GM23248 (cell line): ENCODE measurements around the gene NDC1. TPM values are rescaled to one million over a fixed set of nuclear protein-coding genes. Genes with fewer than 3 reads are reported as not detected.
A peak's percentile ranks its signal among the peaks of the same experiment; 100 is the strongest.
"Not testable (repeated sequence)": the region's sequence is repeated elsewhere in the genome, so short reads cannot be mapped to it uniquely, and the experiment has no call there.

Experiments used
- DNase-seq: peaks from one replicate; pipeline ENCODE4 v3.0.0-alpha.2; 2015
- H2AFZ ChIP-seq: fragments of 200-600 bp; sonication (generic); 2 replicates; pipeline ENCODE4 v1.6.1; 2016; ENCODE audit warnings: antibody characterized with exemption
- H3F3A ChIP-seq: fragments of 200-600 bp; sonication (generic); 2 replicates; pipeline ENCODE4 v1.6.1; 2016; ENCODE audit warnings: mild to moderate bottlenecking, antibody characterized with exemption, mixed run types; ENCODE audit not compliant: insufficient read depth
- H3K27ac ChIP-seq: fragments of 200-600 bp; sonication (generic); 2 replicates; pipeline ENCODE4 v1.5.1; 2016; ENCODE audit warnings: mild to moderate bottlenecking
- H3K27me3 ChIP-seq: fragments of 200-600 bp; sonication (generic); replicated peaks from 2 replicates; pipeline ENCODE4 v1.6.1; 2016; ENCODE audit warnings: mild to moderate bottlenecking; ENCODE audit not compliant: insufficient read depth
- H3K36me3 ChIP-seq: fragments of 200-600 bp; sonication (generic); 2 replicates; pipeline ENCODE4 v1.6.1; 2016; ENCODE audit warnings: low read depth, mild to moderate bottlenecking
- H3K4me1 ChIP-seq: fragments of 200-600 bp; sonication (generic); 2 replicates; pipeline ENCODE4 v1.6.1; 2016; ENCODE audit warnings: mild to moderate bottlenecking; ENCODE audit not compliant: insufficient read depth
- H3K4me2 ChIP-seq: fragments of 200-600 bp; sonication (generic); one replicate; pipeline ENCODE4 v1.6.1; 2016; ENCODE audit warnings: mild to moderate bottlenecking; ENCODE audit not compliant: unreplicated experiment
- H3K4me3 ChIP-seq: fragments of 200-600 bp; sonication (generic); 2 replicates; pipeline ENCODE4 v1.5.1; 2016; ENCODE audit warnings: mild to moderate bottlenecking
- H3K79me2 ChIP-seq: fragments of 200-600 bp; sonication (generic); 2 replicates; pipeline ENCODE4 v1.6.1; 2016; ENCODE audit warnings: mild to moderate bottlenecking; ENCODE audit not compliant: insufficient read depth
- H3K9ac ChIP-seq: fragments of 200-600 bp; sonication (generic); 2 replicates; pipeline ENCODE4 v1.6.1; 2016; ENCODE audit warnings: mild to moderate bottlenecking
- H3K9me2 ChIP-seq: fragments of 200-600 bp; sonication (generic); 2 replicates; pipeline ENCODE4 v1.6.1; 2016; ENCODE audit warnings: mixed run types, mild to moderate bottlenecking, moderate library complexity; ENCODE audit not compliant: insufficient read depth
- H3K9me3 ChIP-seq: fragments of 200-600 bp; sonication (generic); one replicate; pipeline ENCODE4 v1.6.1; 2017; ENCODE audit warnings: low read depth
- H4K20me1 ChIP-seq: fragments of 200-600 bp; sonication (generic); 2 replicates; pipeline ENCODE4 v1.6.0; 2016; ENCODE audit not compliant: insufficient read depth
- EZH2 ChIP-seq: fragments of 200-600 bp; sonication (generic); IDR thresholded peaks from 2 replicates; pipeline ENCODE4 v1.6.1; 2018; ENCODE audit warnings: antibody characterized with exemption, mild to moderate bottlenecking; ENCODE audit not compliant: insufficient read depth, poor library complexity, severe bottlenecking
- EZH2phosphoT487 ChIP-seq: fragments of 200-600 bp; sonication (generic); IDR thresholded peaks from 2 replicates; pipeline ENCODE4 v1.6.1; 2018; ENCODE audit warnings: antibody characterized with exemption, moderate library complexity, mild to moderate bottlenecking, low read depth; ENCODE audit not compliant: insufficient read depth
- WGBS, 2 experiments: methylation state at CpG; one replicate each; pipeline ENCODE4 v1.1.6; 2015 to 2017; ENCODE audit warnings: low lambda C conversion rate in 2 of 2, low coverage in 1 of 2; ENCODE audit errors: missing lambda C conversion rate in 2 of 2; 5-methylcytosine and 5-hydroxymethylcytosine counted together
- in situ Hi-C: fragments of 300-500 bp; cut with MboI; formaldehyde crosslinking; loops from 2 replicates; pipeline ENCODE4 v1.15.0; 2020
- polyA plus RNA-seq: library from polyadenylated mRNA; unstranded; fragments of >200 nt; fragmentation: Nextera tagmentation; extraction: Ambion mirVana; gene quantifications from 2 replicates; pipeline ENCODE4 v1.2.1, GENCODE V29; 2016
- total RNA-seq: library from RNA; depleted of rRNA; stranded (reverse); fragments of >200 nt; shearing (Covaris generic); gene quantifications from 2 replicates; pipeline ENCODE4 v1.2.3, GENCODE V29; 2014; rRNA removed

NDC1 gene
- total RNA-seq (20.1 and 23.0 TPM in 2 replicates), polyA plus RNA-seq (8.2 and 9.1 TPM in 2 replicates)

- no peaks in the 10 kb centered on the region for H3K9me3 ChIP-seq
- no peaks in the 10 kb centered on the region for H3K36me3 ChIP-seq
- WGBS, 2 experiments, result 0 to 1% methylated on average over 40 to 55 of the region's 59 CpGs
- DNase-seq, result peak; percentile 98
- H3K4me1 ChIP-seq, result peaks cover 7% of the 10 kb centered on the region; the same call in 1 of the 2 replicates
- in situ Hi-C loops, result no loop called here
- TF ChIP-seq EZH2phosphoT487, result no peak
- H3F3A ChIP-seq, result no peaks in the 10 kb centered on the region
- H2AFZ ChIP-seq, result peak within 1 kb of the TSS; percentile 97
- H3K9me2 ChIP-seq, result no peaks in the 10 kb centered on the region
- peak within 1 kb of the TSS; percentile 85 for H3K9ac ChIP-seq
- H3K4me3 ChIP-seq, result peak within 1 kb of the TSS; percentile 98
- peak within 1 kb of the TSS; percentile 81 for H3K27ac ChIP-seq
- peaks cover 48% of the 10 kb centered on the region for H3K79me2 ChIP-seq
- no peaks in the 10 kb centered on the region for H4K20me1 ChIP-seq
- peak within 1 kb of the TSS; percentile 90 for H3K4me2 ChIP-seq
- no peaks in the 10 kb centered on the region for H3K27me3 ChIP-seq
These were observed at the start of gene NDC1 for GRCh38 chr1:53837924-53838653. Gene NDC1, minus strand, starts transcription at chr1:53838296. Its CDS starts 35 bp downstream, at chr1:53838261.

DNA sequence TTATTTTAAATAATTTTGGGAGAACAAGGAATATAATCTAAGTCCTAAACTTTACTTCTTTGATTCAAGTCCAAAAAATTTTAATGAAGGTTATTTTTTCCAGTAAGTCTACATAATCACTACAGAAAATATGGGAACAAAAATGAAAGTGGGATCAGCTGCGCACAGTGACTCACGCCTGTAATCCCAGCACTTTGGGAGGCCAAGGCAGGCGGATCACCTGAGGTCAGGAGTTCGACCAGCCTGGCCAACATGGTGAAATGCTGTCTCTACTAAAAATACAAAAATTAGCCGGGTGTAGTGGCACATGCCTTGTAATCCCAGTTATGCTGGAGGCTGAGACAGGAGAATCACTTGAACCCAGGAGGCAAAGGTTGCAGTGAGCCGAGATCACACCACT is 45.5 kb upstream of the NDC1 start:
- H2AFZ ChIP-seq, H3K27ac ChIP-seq, H3K9me3 ChIP-seq, H3K4me3 ChIP-seq, in situ Hi-C loops, H3F3A ChIP-seq, H3K27me3 ChIP-seq, H3K4me2 ChIP-seq, H4K20me1 ChIP-seq, DNase-seq, H3K79me2 ChIP-seq, H3K4me1 ChIP-seq, H3K9ac ChIP-seq, H3K9me2 ChIP-seq, H3K36me3 ChIP-seq: not testable (repeated sequence)
- WGBS, 2 experiments, result 97 to 99% methylated on average over 6 of the region's 6 CpGs

DNA sequence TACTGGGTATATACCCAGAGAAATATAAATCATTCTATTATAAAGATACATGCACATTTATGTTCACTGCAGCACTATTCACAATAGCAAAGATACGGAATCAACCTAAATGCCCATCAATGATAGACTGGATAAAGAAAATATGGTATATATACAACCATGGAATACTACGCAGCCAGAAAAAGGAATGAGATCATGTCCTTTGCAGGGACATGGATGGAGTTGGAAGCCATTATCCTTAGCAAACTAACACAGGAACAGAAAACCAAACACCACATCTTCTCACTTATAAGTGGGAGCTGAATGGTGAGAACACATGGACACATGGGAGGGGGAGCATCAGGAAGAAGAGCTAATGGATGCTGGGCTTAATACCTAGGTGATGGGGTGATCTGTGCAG is 43.8 kb upstream of the NDC1 start:
- H4K20me1 ChIP-seq, H3K27ac ChIP-seq, H3K4me1 ChIP-seq, H2AFZ ChIP-seq, H3K9ac ChIP-seq, H3K36me3 ChIP-seq, H3F3A ChIP-seq, in situ Hi-C loops, H3K4me2 ChIP-seq, H3K79me2 ChIP-seq, H3K9me3 ChIP-seq, H3K27me3 ChIP-seq, H3K9me2 ChIP-seq, H3K4me3 ChIP-seq, DNase-seq: not testable (repeated sequence)
- WGBS, 2 experiments, result 95% methylated on average over 2 of the region's 2 CpGs

GRCh38 chr1:53878492-53879105 is 40.5 kb upstream of the NDC1 start:
- Histone ChIP-seq H3K27me3 (no peaks in the 10 kb centered on the region), H3K9me2 (no peaks in the 10 kb centered on the region), H3K4me1 (no peaks in the 10 kb centered on the region), H3K27ac (no peak overlapping the region), H3K4me3 (no peak overlapping the region), H3F3A (no peaks in the 10 kb centered on the region), H3K36me3 (peaks cover 15% of the 10 kb centered on the region), H2AFZ (no peak overlapping the region), H3K9me3 (no peaks in the 10 kb centered on the region), H3K79me2 (no peaks in the 10 kb centered on the region), H4K20me1 (no peaks in the 10 kb centered on the region), H3K4me2 (no peak overlapping the region), H3K9ac (no peak overlapping the region)
- in situ Hi-C loops, result no loop called here
- DNase-seq, result peak; percentile 74
- 37 to 48% methylated on average over 5 of the region's 5 CpGs for WGBS, 2 experiments
- TF ChIP-seq EZH2phosphoT487, result no peak
- TF ChIP-seq EZH2, result no peak

GRCh38 chr1:53875150-53875549 is 37.1 kb upstream of the NDC1 start:
- H2AFZ ChIP-seq, H4K20me1 ChIP-seq, H3K9me3 ChIP-seq, H3K9ac ChIP-seq, H3K4me1 ChIP-seq, in situ Hi-C loops, H3K79me2 ChIP-seq, H3K27me3 ChIP-seq, H3K27ac ChIP-seq, H3K4me2 ChIP-seq, H3K9me2 ChIP-seq, H3F3A ChIP-seq, DNase-seq, H3K4me3 ChIP-seq: not testable (repeated sequence)
- WGBS, 2 experiments, result 71 to 92% methylated on average over 2 of the region's 2 CpGs
- H3K36me3 ChIP-seq, result 0 out of 2 replicates have a peak, but pooled peaks cover 15% of the 10 kb centered on the region
